ENCODE results near the gene CP. TPM values are rescaled to one million over a fixed set of nuclear protein-coding genes. Genes with fewer than 3 reads are reported as not detected.
"Not testable (repeated sequence)": the region's sequence is repeated elsewhere in the genome, so short reads cannot be mapped to it uniquely, and the experiment has no call there.

Gene CP
- total RNA-seq, 1 donor from 2014 or later: not detected

DNA sequence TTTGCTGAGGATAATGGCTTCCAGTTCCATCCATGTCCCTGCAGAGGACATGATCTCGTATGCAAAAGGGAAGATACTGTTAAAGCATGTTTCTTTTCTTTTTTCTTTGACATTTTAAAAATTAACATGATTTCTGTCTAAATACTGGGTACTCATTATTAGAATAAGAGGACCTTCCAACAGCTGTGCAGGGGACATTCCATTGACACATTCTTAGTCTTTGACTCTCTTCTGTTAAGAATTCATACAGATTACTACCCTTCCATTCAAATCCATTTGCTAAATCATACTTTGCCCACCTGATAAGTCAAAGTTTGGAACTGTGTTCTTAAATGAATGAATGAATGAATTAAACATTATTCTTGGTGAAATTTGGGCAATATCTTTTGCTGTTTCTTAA is 5.1 kb upstream of the CP start:
- H3K27me3 ChIP-seq (ENCODE audit: control insufficient read depth, insufficient read depth, low read length): no peaks in the 10 kb centered on the region
- H3K4me3 ChIP-seq (ENCODE audit: low read depth, low read length): no peak overlapping the region
- DNase-seq (ENCODE audit: low read depth) (no peak), FAIRE-seq (no peak)
- H3K36me3 ChIP-seq (ENCODE audit: control insufficient read depth, insufficient read depth, low read length): no peaks in the 10 kb centered on the region
- TF ChIP-seq, protein P1, sequence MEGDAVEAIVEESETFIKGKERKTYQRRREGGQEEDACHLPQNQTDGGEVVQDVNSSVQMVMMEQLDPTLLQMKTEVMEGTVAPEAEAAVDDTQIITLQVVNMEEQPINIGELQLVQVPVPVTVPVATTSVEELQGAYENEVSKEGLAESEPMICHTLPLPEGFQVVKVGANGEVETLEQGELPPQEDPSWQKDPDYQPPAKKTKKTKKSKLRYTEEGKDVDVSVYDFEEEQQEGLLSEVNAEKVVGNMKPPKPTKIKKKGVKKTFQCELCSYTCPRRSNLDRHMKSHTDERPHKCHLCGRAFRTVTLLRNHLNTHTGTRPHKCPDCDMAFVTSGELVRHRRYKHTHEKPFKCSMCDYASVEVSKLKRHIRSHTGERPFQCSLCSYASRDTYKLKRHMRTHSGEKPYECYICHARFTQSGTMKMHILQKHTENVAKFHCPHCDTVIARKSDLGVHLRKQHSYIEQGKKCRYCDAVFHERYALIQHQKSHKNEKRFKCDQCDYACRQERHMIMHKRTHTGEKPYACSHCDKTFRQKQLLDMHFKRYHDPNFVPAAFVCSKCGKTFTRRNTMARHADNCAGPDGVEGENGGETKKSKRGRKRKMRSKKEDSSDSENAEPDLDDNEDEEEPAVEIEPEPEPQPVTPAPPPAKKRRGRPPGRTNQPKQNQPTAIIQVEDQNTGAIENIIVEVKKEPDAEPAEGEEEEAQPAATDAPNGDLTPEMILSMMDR (IDR thresholded peaks at IDR 0.05; ENCODE audit: insufficient read depth, low read length, severe bottlenecking): no peak

DNA sequence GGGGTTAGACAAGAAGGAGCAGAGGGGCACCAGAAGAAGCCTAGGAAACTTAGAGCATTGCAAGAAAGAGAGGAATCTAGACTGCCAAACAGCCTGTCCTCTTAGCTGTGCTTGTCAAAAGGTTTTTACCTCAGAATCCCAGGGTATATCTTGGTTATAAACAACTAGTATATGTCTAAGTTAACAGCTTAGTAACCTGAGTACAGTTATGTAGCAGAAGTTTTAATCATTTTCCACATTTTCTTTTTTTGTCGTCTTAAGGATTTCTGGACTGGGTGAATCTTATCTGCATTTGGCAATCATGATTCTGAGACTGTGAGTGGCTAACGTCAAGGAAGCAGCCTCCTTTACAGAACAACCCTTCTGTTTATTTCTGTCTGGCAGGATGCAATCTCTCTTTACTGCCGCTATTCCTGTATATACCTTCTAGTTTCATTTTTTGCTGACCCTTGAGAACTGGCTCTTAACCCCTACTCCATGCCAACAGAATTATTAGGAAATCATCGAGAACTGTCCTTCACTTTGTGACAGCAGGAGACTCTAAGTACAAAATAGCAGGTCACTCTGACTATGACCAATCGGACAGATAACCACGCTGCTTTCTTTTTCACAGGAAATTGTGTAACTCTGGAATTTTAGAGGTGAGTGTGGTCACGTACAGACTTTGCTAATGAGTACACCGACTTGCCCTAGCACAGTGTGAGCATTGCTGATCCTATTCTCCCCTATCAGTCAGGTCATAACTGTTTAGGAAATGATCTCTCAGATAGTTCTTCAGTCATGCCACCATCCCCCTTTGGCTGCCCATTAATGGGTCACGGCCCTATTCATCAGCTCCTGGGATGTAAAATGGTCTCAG is 3.3 kb upstream of the CP start:
- DNase-seq (ENCODE audit: low read depth) (peak; percentile 96), FAIRE-seq (no peak)
- Histone ChIP-seq H3K27me3 (ENCODE audit: control insufficient read depth, insufficient read depth, low read length) (no peaks in the 10 kb centered on the region), H3K36me3 (ENCODE audit: control insufficient read depth, insufficient read depth, low read length) (no peaks in the 10 kb centered on the region), H3K4me3 (ENCODE audit: low read depth, low read length) (peak overlapping the region; percentile 24)
- TF ChIP-seq, protein P1 (IDR thresholded peaks at IDR 0.05; ENCODE audit: insufficient read depth, low read length, severe bottlenecking): no peak

DNA sequence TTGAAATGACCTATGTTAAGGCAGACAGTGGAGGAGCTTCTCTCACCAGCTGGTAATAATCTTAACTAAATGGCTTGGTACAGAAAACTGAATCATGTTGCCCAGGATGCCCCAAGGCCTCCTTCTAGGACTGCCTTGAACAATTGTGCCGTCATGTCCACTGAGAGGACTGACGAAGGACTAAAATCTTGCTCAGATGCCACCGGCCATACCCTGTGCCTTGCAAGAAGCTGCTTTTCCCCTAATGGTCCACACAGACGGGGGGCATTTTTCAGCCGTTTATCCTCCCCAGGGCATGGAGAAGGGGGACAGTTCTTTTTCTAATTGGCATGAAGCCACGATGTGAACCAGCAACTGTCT is 1.8 kb upstream of the CP start:
- Histone ChIP-seq H3K4me3 (ENCODE audit: low read depth, low read length) (no peak overlapping the region), H3K27me3 (ENCODE audit: control insufficient read depth, insufficient read depth, low read length) (no peaks in the 10 kb centered on the region), H3K36me3 (ENCODE audit: control insufficient read depth, insufficient read depth, low read length) (no peaks in the 10 kb centered on the region)
- TF ChIP-seq, protein P1 (IDR thresholded peaks at IDR 0.05; ENCODE audit: insufficient read depth, low read length, severe bottlenecking): no peak
- DNase-seq (ENCODE audit: low read depth) (no peak), FAIRE-seq (no peak)

DNA sequence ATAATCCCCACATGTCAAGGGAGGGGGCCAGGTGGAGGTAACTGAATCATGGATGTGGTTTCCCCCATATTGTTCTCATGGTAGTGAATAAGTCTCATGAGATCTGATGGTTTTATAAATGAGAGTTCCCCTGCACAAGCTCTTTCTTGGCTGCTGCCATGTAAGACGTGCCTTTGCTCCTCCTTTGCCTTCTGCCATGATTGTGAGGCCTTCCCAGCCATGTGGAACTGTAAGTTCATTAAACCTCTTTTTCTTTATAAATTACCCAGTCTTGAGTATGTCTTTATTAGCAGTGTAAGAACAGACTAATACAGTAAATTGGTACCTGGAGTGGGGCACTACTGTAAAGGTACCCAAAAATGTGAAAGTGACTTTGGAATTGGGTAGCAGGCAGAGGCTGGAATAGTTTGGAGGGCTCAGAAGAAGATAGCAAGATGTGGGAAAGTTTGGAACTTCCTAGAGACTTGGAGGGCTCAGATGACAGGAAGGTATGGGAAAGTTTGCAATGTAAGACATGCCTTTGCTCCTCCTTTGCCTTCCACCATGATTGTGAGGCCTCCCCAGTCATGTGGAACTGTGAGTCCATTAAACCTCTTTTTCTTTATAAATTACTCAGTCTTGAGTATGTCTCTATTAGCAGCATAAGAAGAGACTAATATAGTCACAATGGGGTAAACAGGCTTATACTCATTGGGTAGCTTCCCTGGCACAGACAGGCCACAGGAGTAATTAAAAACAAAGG is 2.1 kb downstream of the CP start:
- not testable (repeated sequence) for H3K4me3 ChIP-seq (ENCODE audit: low read depth, low read length); FAIRE-seq; H3K27me3 ChIP-seq (ENCODE audit: control insufficient read depth, insufficient read depth, low read length); DNase-seq (ENCODE audit: low read depth); H3K36me3 ChIP-seq (ENCODE audit: control insufficient read depth, insufficient read depth, low read length)

DNA sequence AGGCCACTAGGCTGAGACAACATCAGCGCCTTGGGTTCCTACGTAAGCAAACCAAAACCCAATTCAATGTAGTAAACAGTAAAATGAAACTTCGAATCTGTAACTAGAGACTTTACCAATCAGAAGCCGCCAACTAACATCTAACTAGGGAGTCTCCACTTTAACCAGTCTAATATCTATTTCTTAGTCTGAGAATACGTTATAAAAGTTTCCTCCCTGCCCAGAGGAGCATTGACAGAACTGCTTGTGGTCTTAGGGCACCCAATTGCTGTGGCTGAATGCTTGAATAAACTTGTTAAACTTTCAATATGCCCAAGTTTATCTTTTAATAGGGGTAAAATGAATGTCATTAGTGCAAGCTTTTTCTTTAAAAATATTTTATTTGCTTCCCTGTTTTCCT is 4.3 kb downstream of the CP start:
- Histone ChIP-seq H3K4me3 (ENCODE audit: low read depth, low read length) (no peak overlapping the region), H3K36me3 (ENCODE audit: control insufficient read depth, insufficient read depth, low read length) (no peaks in the 10 kb centered on the region), H3K27me3 (ENCODE audit: control insufficient read depth, insufficient read depth, low read length) (no peaks in the 10 kb centered on the region)
- DNase-seq (ENCODE audit: low read depth) (no peak), FAIRE-seq (no peak)
- TF ChIP-seq, protein P1 (IDR thresholded peaks at IDR 0.05; ENCODE audit: insufficient read depth, low read length, severe bottlenecking): no peak

DNA sequence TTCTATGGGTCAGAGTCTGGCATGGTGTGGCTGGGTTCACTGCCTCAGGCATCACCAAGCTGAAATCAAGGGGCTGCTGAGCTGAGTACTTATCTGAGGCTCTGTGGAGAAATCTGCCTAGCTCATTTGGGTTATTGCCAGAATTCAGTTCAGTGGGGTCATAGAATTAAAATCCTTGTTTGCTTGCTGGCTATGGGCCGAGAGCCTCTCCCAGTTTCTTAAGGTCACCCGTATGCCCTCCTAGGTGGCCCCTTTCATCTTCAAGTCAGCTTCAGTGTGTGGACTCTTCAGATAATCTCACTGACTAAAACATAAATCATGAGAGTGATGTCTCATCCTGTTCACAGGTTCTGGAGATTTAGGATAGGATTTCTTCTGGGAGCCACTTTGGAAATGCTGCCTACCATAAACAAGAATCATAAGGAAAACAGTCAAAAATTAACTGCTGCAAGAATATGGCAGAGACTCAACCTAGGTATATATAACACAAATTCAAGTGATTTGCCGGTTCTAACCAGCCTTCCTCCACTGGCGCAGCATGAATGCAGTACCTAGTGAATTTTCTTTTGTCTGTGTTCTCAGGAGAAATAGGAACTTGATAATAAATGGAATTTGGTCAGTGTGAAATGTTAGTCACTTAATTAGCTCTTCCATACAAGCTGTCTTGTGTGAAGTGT is 5.3 kb downstream of the CP start:
- no peaks in the 10 kb centered on the region for H3K36me3 ChIP-seq (ENCODE audit: control insufficient read depth, insufficient read depth, low read length)
- FAIRE-seq (no peak), DNase-seq (ENCODE audit: low read depth) (peak; percentile 23)
- no peak overlapping the region for H3K4me3 ChIP-seq (ENCODE audit: low read depth, low read length)
- TF ChIP-seq, protein P1 (IDR thresholded peaks at IDR 0.05; ENCODE audit: insufficient read depth, low read length, severe bottlenecking): no peak
- H3K27me3 ChIP-seq (ENCODE audit: control insufficient read depth, insufficient read depth, low read length): no peaks in the 10 kb centered on the region

All from bronchial epithelial cell (primary cell).